Stimulated activated CD4-positive, alpha-beta T cell treated with anti-CD3 and anti-CD28 coated beads, Interleukin-12 subunit alpha, Interleukin-12 subunit beta, amount 100 ng/mL, for 48 hours (primary cell): ENCODE results near the gene EIF4E2.

Source experiments
- DNase-seq, 3 donors: peaks; one replicate each; pipeline ENCODE4 v3.0.0-alpha.2; 2020; ENCODE audit warnings: low read depth in 2 of 3, low spot score in 1 of 3

The EIF4E2 gene, protein sequence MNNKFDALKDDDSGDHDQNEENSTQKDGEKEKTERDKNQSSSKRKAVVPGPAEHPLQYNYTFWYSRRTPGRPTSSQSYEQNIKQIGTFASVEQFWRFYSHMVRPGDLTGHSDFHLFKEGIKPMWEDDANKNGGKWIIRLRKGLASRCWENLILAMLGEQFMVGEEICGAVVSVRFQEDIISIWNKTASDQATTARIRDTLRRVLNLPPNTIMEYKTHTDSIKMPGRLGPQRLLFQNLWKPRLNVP

DNA sequence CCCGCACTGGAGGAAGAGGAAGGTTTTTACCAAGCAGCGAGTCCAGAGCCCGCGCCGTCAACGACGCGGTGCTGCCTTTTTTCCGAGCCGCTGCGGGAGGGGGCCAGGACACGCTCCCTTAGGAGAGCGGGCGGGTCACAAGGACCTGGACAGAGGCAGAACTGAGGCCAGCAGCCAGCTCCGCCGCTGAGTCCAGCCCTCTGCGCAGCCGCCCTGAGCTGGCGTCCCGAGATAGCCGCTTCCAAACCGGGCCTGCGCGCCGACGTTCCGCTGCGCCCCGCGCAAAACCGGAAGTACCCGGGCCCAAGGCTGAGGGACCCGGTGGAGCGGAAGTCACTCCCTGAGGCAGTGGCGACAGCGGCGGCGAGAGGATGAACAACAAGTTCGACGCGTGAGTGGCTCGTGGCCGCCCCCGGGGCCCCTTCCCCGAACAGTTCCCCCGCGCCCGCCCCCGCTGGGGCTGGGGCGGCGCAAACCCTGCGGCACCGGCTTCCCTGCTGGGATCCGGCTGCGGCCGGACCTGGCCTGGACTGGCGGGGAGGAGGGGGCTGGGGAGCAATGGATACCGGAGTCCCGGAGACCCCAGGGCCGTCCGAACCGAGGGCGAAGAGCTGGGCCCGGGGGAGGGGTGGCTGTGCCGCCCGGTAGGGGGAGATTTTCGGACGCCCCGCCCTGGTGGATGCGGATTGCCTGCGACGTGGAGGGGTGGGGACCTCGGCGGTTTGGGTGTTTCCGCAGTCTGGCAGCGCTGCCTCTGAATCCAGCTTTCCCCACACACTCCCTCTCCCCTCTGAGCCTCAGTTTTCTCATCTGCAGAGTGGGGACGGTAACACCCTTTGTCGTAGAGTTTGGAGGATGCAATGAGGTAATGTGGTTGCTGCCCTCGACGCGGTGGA is at the start of gene EIF4E2, which contains the start of gene TIGD1:
TSS of gene EIF4E2 (plus strand) at position 336 of the 896 bp plus-strand sequence. CDS start at position 372, 36 bp downstream.
TSS of gene TIGD1 (minus strand) at position 204 of the 896 bp plus-strand sequence. CDS start 675 bp downstream, outside the sequence.
- peak; percentile 88 to 90 (median 88) for DNase-seq

DNA sequence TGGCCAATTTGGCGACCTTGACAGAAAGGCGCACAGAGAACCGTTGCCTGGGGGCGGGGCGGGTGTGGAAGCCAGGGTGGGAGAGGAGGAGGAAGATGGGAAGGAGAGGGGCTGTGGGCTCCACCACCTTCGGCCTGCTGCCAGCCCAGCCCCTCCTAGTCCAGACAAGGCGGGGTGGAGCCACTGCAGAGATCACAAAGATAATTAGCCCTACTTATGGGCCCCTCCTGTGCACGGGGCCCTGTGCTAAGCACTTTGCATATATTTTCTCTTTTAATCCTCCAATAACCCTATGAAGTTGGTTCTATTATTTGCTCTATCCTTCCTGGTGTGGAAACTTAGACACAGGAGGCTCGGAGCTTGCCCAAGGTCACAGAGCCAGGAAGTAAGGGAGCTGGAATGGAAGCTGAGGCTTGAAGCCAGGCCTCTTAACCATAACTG is 49.1 kb upstream of the EIF4E2 start:
- DNase-seq: no peak

- no peak for DNase-seq
Observed at GRCh38 chr2:232501794-232502390, 48.6 kb upstream of the EIF4E2 start.

DNA sequence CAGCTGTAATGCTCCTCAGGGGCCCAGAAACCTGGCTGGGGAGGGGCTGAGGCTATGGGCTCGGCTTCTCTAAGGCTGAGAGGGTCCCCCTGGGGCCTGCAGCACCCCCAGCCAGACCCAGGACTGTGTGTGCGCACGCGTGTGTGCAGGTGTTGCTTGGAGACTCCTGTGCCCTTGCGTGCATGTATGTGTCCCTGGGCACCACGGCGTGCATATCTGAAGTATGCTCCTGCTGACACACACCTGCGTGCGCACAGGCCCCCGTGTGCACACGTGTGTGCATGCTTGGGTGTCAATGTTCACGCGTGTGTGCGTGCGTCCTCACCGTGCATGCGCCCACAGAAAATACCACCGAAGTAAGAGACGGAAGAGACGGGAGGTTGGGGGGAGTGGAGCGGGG is 48.0 kb upstream of the EIF4E2 start:
- no peak for DNase-seq

DNA sequence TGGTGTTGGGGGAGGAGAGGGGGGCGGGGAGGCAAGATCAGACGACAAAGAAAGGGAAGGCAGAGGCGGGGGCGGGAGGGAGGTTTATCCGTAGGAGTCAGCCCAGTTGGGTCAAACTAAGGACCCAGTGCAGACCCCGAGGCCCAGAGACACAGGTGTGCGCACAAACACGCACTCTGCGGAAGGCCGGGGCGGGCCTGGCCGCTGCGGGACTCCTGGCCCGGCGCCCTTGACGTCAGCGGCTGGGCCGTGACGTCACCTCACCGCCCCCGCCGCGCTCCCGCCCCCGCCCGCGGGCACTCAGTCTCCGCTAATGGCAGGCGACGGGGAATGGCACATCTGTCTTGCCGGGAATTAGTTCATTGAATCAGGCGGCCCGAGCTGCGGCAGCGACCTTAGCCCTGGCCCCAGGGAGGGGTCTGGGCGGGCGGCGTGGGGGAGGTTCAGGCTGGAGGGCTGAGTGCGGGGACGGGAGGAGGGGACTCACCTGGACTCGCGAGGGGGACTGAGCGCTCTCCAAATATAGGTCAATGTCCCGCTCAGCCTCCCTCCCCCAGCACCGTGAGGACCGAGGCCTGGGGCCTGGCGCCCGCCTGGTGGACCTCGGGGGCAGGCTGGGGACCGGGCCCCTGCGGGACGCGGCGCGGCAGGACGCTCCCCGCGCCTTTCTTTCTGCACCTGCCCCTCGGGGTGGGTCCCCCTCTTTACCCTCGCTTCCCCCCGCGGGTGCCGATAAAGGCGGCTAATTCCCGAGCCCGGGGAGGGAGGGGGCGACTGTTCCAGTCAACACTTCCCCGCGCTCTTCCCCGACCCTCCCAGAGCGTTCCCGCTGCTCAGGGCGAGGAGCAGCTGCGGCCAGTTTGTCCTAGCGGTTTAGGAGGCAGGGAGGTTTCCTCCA is 47.3 kb upstream of the EIF4E2 start:
- peak in 1 of 3 donors; percentile 8 for DNase-seq

DNA sequence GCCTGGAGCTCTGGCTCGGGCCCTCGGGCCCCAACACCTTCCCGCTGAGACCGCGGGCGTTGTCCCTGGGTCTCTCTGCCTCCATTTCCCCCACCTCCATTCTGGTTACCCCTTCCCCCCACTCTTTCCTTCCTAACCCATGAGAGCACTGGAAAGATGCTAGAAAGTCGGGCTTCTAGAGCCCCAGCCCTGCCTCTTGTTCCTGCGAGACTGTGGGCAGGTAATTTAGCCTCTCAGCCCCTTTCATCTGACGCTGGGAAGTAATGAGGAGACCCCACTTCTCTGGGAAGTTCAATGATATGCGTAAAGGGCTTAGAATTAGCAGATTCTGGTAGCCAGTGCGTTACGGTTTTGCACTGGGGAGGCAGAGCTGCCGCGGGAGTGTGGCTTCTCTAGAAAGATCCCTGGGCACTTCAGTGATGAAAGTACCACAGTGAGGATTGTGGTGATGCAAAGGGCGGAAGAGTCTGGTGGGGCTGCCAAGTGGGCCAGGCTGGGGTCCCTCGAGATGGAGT is 46.6 kb upstream of the EIF4E2 start:
- DNase-seq: no peak

GRCh38 chr2:232504438-232504837 is 46.1 kb upstream of the EIF4E2 start:
- DNase-seq: no peak

DNA sequence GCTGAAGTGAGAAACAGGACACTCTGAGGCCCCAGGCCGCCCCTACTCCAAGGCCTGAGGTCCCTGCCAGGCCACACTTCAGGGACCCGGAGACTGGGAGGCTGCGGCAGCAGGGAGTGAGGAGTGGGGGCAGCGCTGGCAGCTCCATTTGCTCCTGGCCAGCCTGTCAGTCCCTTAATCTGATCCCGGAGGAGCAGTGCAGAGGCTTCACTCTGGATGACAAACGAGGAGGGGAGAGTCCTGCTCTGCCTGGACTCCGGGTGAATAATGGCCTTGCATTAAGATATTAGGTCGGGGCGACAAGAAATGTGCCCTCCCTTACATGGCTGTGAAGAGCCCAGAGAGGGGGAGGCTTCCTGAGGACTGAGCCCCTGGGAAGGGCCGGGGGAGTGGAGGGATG is 44.6 kb upstream of the EIF4E2 start:
- no peak for DNase-seq

DNA sequence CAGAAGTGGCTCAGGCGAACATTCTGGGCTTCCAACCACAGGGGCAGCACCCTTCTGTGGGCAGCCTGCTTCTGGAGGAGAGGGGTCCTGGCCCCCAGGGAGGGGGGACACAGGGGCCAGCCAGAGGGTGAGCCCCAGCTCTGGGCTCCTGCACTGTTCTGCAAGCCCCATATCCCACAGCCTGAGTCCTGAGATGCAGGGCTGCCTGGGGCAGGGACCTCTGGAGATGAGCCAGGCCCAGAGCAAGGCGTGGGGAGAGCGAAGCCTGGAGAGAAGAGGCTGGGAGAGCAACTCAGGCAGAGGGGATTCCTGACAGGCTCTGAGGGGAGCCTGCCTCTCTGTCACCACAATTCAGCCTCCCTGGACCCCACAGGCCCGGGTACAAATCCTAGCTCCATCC is 43.8 kb upstream of the EIF4E2 start:
- DNase-seq: no peak

- DNase-seq: no peak
Observed at GRCh38 chr2:232508251-232508650, 42.2 kb upstream of the EIF4E2 start.

GRCh38 chr2:232511336-232511890 is 39.1 kb upstream of the EIF4E2 start:
- no peak for DNase-seq

GRCh38 chr2:232512602-232513001 is 37.9 kb upstream of the EIF4E2 start:
- no peak for DNase-seq

GRCh38 chr2:232513353-232513752 is 37.1 kb upstream of the EIF4E2 start:
- DNase-seq: no peak

DNA sequence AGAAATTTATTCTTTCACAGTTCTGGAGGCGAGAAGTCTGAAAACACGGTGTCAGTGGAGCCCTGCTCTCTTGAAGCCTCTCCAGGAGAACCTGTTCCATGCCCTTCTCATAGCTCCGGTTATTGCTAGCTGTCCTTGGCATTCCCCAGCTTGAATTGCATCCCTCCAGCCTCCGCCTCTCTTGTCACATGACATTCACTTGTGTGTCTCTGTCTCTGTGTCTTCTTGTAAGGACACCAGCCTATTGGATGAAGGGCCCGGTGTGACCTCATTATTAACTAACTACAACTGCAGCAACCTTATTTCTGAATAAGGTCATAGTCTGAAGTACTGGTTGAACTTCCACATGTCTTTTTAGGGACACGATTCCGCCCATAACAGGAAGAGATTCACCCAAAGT is 34.9 kb upstream of the EIF4E2 start:
- no peak for DNase-seq

DNA sequence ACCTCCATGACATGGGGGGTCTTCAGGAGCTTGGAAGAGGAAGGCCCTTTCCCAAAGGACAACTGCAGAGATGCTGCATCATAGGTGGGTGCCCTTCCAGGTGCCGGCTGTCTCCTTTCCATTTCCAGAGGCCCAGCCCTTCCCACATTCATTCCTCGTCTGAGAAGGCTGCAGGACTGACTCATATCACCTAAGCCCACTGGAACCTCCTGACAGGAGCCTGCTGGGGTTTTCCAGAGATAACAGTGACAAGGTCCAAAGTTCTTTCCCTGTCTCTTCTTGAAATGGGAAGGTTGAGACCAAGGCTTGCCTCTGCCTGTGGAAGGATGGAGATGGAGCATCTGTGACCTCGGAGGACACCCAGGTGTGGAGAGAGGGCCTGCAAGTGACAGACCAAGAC is 33.9 kb upstream of the EIF4E2 start:
- DNase-seq: no peak

DNA sequence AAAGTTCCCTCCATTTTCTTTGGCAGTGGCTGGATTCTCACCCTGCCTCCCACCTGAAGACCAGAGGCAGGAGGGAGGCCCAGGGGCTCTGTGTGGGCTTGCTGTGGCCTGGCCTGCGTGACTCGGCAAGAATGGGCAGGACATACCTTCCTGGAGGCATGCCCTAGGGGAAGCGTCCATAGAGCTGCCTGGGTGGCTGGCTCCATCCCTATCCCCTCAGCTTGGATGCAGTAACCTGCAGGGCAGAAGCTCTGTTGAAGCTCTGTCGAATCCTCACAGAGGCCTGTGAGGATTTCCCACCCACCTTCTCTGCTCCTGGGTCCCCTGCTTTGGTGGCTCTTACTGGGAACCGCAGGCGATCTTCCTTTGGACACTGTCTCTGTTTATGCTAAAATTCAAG is 31.6 kb upstream of the EIF4E2 start:
- no peak for DNase-seq

DNA sequence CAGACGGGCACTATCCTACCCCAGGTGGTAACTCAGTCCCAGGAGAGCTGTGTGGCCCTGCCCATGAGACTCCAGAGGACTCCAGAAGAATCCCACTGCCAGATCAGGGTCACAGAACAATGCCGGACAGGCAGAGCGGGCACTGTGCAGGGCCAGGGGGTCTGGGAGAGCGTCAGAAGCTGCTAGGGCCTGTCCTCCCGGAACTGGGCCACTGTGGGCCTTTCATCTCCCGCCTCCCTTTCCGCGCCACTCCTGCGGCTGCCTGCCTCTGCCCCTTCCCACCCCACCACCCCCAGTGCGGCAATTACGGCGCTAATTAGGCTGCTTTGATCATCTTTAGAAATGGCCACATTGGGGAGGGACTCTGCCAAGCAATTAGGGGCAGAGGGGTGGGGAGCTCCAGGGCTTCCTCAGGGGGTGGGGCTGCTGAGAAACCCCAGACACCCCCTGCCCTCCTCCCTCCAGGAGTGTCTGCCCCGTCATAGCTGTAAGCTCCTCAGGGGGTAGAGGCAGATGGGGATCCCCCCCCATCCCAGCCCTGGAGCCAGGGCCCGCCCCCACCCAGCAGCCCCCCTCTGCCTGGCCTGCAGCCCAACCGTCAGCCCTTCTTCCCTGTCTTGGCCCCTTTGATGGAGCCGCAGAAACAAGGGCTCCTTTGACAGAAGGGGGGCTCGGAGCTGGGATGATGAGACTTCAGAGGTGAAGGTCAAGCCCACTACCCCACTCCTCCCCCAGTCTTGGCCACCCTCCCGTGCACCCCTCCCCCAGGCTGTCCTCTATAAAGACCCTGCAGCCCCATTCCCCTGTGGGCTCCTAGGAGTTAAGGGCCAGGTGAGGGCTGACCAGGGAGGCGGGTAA is 30.7 kb upstream of the EIF4E2 start, which contains the start of gene PRSS56:
TSS of gene PRSS56 (plus strand) at position 808 of the 858 bp plus-strand sequence. CDS start 211 bp downstream, outside the sequence.
- no peak for DNase-seq

DNA sequence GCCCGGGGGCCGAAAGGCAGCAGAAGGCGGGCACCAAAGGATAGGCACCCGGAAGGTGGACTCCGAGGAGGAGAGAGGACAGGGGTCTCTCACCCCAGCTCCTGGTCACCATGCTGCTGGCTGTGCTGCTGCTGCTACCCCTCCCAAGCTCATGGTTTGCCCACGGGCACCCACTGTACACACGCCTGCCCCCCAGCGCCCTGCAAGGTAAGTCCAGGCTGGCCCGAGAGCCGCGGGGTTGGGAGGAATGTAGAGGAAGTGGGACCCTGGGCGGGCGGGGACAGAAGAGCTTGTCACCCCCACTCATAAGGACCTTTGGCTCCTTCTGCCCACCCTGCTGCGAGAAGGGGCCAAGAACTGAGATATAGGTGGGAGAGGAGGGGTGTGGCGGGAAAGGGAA is 30.0 kb upstream of the EIF4E2 start:
- no peak for DNase-seq

- no peak for DNase-seq
Observed at GRCh38 chr2:232521098-232521497, 29.4 kb upstream of the EIF4E2 start.
